ENCODE data around the gene FERMT2. TPM values are rescaled to one million over a fixed set of nuclear protein-coding genes. Genes with fewer than 3 reads are reported as not detected.
"Not testable (repeated sequence)": the region's sequence is repeated elsewhere in the genome, so short reads cannot be mapped to it uniquely, and the experiment has no call there.

The FERMT2 gene
- total and polyA plus RNA-seq, 2 experiments from 2014 or later = 68.8 to 79.8 TPM

- Histone ChIP-seq H3K36me3 (peaks cover 74% of the 10 kb centered on the region), H3K4me3 (no peak overlapping the region), H3K9me3 (ENCODE audit: low read depth) (no peaks in the 10 kb centered on the region), H3K27me3 (no peaks in the 10 kb centered on the region), H3K27ac (no peak overlapping the region), H3K4me1 (ENCODE audit: low read depth) (peaks cover 8% of the 10 kb centered on the region)
- peak in 1 of 2 donors; percentile 83 for DNase-seq (ENCODE audit: low read depth in 1 of 2, low spot score in 1 of 2)
- no peak for TF ChIP-seq CTCF (IDR thresholded peaks at IDR 0.05; ENCODE audit: low read depth, low read length)
These were observed 77.2 kb downstream of the FERMT2 start for GRCh38 chr14:52873694-52874093.

GRCh38 chr14:52873065-52873464 is 77.8 kb downstream of the FERMT2 start:
- Histone ChIP-seq H3K4me3 (no peak overlapping the region), H3K27me3 (no peaks in the 10 kb centered on the region), H3K4me1 (ENCODE audit: low read depth) (peaks cover 7% of the 10 kb centered on the region), H3K36me3 (peaks cover 78% of the 10 kb centered on the region), H3K27ac (no peak overlapping the region), H3K9me3 (ENCODE audit: low read depth) (no peaks in the 10 kb centered on the region)
- TF ChIP-seq CTCF (IDR thresholded peaks at IDR 0.05; ENCODE audit: low read depth, low read length) = no peak
- DNase-seq (ENCODE audit: low read depth in 1 of 2, low spot score in 1 of 2) = no peak

GRCh38 chr14:52871606-52872005 is 79.2 kb downstream of the FERMT2 start:
- Histone ChIP-seq H3K27me3 (no peaks in the 10 kb centered on the region), H3K4me3 (no peak overlapping the region), H3K9me3 (ENCODE audit: low read depth) (no peaks in the 10 kb centered on the region), H3K4me1 (ENCODE audit: low read depth) (no peaks in the 10 kb centered on the region), H3K27ac (no peak overlapping the region), H3K36me3 (peaks cover 76% of the 10 kb centered on the region)
- no peak for DNase-seq (ENCODE audit: low read depth in 1 of 2, low spot score in 1 of 2)
- TF ChIP-seq CTCF (IDR thresholded peaks at IDR 0.05; ENCODE audit: low read depth, low read length) = no peak

- H3K4me1 ChIP-seq (ENCODE audit: low read depth) = no peaks in the 10 kb centered on the region
- H3K27me3 ChIP-seq = no peaks in the 10 kb centered on the region
- H3K9me3 ChIP-seq (ENCODE audit: low read depth) = no peaks in the 10 kb centered on the region
- no peak for DNase-seq (ENCODE audit: low read depth in 1 of 2, low spot score in 1 of 2)
- peaks cover 76% of the 10 kb centered on the region for H3K36me3 ChIP-seq
- no peak overlapping the region for H3K27ac ChIP-seq
- H3K4me3 ChIP-seq = no peak overlapping the region
- TF ChIP-seq CTCF (IDR thresholded peaks at IDR 0.05; ENCODE audit: low read depth, low read length) = no peak
These were observed 81.8 kb downstream of the FERMT2 start for GRCh38 chr14:52868911-52869618.

- H3K4me1 ChIP-seq (ENCODE audit: low read depth); DNase-seq (ENCODE audit: low read depth in 1 of 2, low spot score in 1 of 2); H3K4me3 ChIP-seq; H3K9me3 ChIP-seq (ENCODE audit: low read depth); H3K27me3 ChIP-seq: not testable (repeated sequence)
- peaks cover 67% of the 10 kb centered on the region for H3K36me3 ChIP-seq
- peak overlapping the region; percentile 25 for H3K27ac ChIP-seq
These were observed 86.0 kb downstream of the FERMT2 start for GRCh38 chr14:52864893-52865292.

- H3K36me3 ChIP-seq = peaks cover 64% of the 10 kb centered on the region
- H3K4me3 ChIP-seq = no peak overlapping the region
- H3K9me3 ChIP-seq (ENCODE audit: low read depth) = no peaks in the 10 kb centered on the region
- H3K27ac ChIP-seq = peak overlapping the region; percentile 1
- no peak for TF ChIP-seq CTCF (IDR thresholded peaks at IDR 0.05; ENCODE audit: low read depth, low read length)
- H3K4me1 ChIP-seq (ENCODE audit: low read depth) = no peaks in the 10 kb centered on the region
- DNase-seq (ENCODE audit: low read depth in 1 of 2, low spot score in 1 of 2) = peak in 1 of 2 donors; percentile 65
- no peaks in the 10 kb centered on the region for H3K27me3 ChIP-seq
These were observed 87.5 kb downstream of the FERMT2 start for GRCh38 chr14:52863334-52863700.

Data from cardiac muscle cell (in vitro differentiated cells and primary cell).